ENCODE results near the gene MAN2A1. TPM values are rescaled to one million over a fixed set of nuclear protein-coding genes. Genes with fewer than 3 reads are reported as not detected.

Gene MAN2A1
- total RNA-seq, 1 donor from 2014 or later = 33.3 TPM

- H3K27me3 Mint-ChIP-seq (ENCODE audit: low read depth) = no peaks in the 10 kb centered on the region
- intact Hi-C loops (cut with micrococcal nuclease) = no loop called here
- H3K4me1 Mint-ChIP-seq (ENCODE audit: low read depth) = peaks cover 23% of the 10 kb centered on the region
- no peak overlapping the region for H3K4me3 Mint-ChIP-seq (ENCODE audit: low read depth)
- H3K9me3 Mint-ChIP-seq = no peaks in the 10 kb centered on the region
- DNase-seq (ENCODE audit: low spot score) = no peak
- H3K27ac Mint-ChIP-seq = no peak overlapping the region
- H3K36me3 Mint-ChIP-seq (ENCODE audit: low read depth) = peaks cover 27% of the 10 kb centered on the region
Observed at GRCh38 chr5:109701792-109702191, 12.1 kb downstream of the MAN2A1 start.

- Mint-ChIP-seq H3K27me3 (ENCODE audit: low read depth) (no peaks in the 10 kb centered on the region), H3K4me1 (ENCODE audit: low read depth) (peaks cover 20% of the 10 kb centered on the region), H3K9me3 (no peaks in the 10 kb centered on the region), H3K27ac (no peak overlapping the region), H3K36me3 (ENCODE audit: low read depth) (peaks cover 22% of the 10 kb centered on the region), H3K4me3 (ENCODE audit: low read depth) (no peak overlapping the region)
- intact Hi-C loops (cut with micrococcal nuclease) = no loop called here
- DNase-seq (ENCODE audit: low spot score) = no peak
Observed at GRCh38 chr5:109703166-109703565, 13.4 kb downstream of the MAN2A1 start.

- no peak for DNase-seq (ENCODE audit: low spot score)
- Mint-ChIP-seq H3K27me3 (ENCODE audit: low read depth) (no peaks in the 10 kb centered on the region), H3K27ac (no peak overlapping the region), H3K36me3 (ENCODE audit: low read depth) (peaks cover 21% of the 10 kb centered on the region), H3K4me1 (ENCODE audit: low read depth) (peaks cover 19% of the 10 kb centered on the region), H3K9me3 (no peaks in the 10 kb centered on the region), H3K4me3 (ENCODE audit: low read depth) (no peak overlapping the region)
- intact Hi-C loops (cut with micrococcal nuclease) = no loop called here
Observed at GRCh38 chr5:109703829-109704228, 14.1 kb downstream of the MAN2A1 start.

- no peak for DNase-seq (ENCODE audit: low spot score)
- Mint-ChIP-seq H3K4me1 (ENCODE audit: low read depth) (peaks cover 17% of the 10 kb centered on the region), H3K36me3 (ENCODE audit: low read depth) (peaks cover 17% of the 10 kb centered on the region), H3K27me3 (ENCODE audit: low read depth) (no peaks in the 10 kb centered on the region), H3K9me3 (no peaks in the 10 kb centered on the region), H3K27ac (no peak overlapping the region), H3K4me3 (ENCODE audit: low read depth) (no peak overlapping the region)
- intact Hi-C loops (cut with micrococcal nuclease) = no loop called here
Observed at GRCh38 chr5:109704282-109704952, 14.7 kb downstream of the MAN2A1 start.

- Mint-ChIP-seq H3K27me3 (ENCODE audit: low read depth) (no peaks in the 10 kb centered on the region), H3K27ac (no peak overlapping the region), H3K36me3 (ENCODE audit: low read depth) (peaks cover 12% of the 10 kb centered on the region), H3K4me3 (ENCODE audit: low read depth) (no peak overlapping the region), H3K4me1 (ENCODE audit: low read depth) (peaks cover 13% of the 10 kb centered on the region), H3K9me3 (no peaks in the 10 kb centered on the region)
- DNase-seq (ENCODE audit: low spot score) = no peak
- intact Hi-C loops (cut with micrococcal nuclease) = no loop called here
Observed at GRCh38 chr5:109705596-109705995, 15.9 kb downstream of the MAN2A1 start.

- intact Hi-C loops (cut with micrococcal nuclease) = no loop called here
- DNase-seq (ENCODE audit: low spot score) = no peak
- no peaks in the 10 kb centered on the region for H3K9me3 Mint-ChIP-seq
- no peaks in the 10 kb centered on the region for H3K27me3 Mint-ChIP-seq (ENCODE audit: low read depth)
- no peak overlapping the region for H3K4me3 Mint-ChIP-seq (ENCODE audit: low read depth)
- H3K36me3 Mint-ChIP-seq (ENCODE audit: low read depth) = peaks cover 8% of the 10 kb centered on the region
- no peak overlapping the region for H3K27ac Mint-ChIP-seq
- peaks cover 12% of the 10 kb centered on the region for H3K4me1 Mint-ChIP-seq (ENCODE audit: low read depth)
Observed at GRCh38 chr5:109706095-109706494, 16.4 kb downstream of the MAN2A1 start.

GRCh38 chr5:109707531-109707930 is 17.8 kb downstream of the MAN2A1 start:
- intact Hi-C loops (cut with micrococcal nuclease) = no loop called here
- Mint-ChIP-seq H3K27ac (no peak overlapping the region), H3K36me3 (ENCODE audit: low read depth) (peaks cover 3% of the 10 kb centered on the region), H3K4me1 (ENCODE audit: low read depth) (peaks cover 12% of the 10 kb centered on the region), H3K4me3 (ENCODE audit: low read depth) (no peak overlapping the region), H3K9me3 (no peaks in the 10 kb centered on the region), H3K27me3 (ENCODE audit: low read depth) (no peaks in the 10 kb centered on the region)
- no peak for DNase-seq (ENCODE audit: low spot score)

- no peak overlapping the region for H3K27ac Mint-ChIP-seq
- H3K4me1 Mint-ChIP-seq (ENCODE audit: low read depth) = peaks cover 17% of the 10 kb centered on the region
- no peaks in the 10 kb centered on the region for H3K9me3 Mint-ChIP-seq
- peaks cover 6% of the 10 kb centered on the region for H3K36me3 Mint-ChIP-seq (ENCODE audit: low read depth)
- no peak overlapping the region for H3K4me3 Mint-ChIP-seq (ENCODE audit: low read depth)
- DNase-seq (ENCODE audit: low spot score) = no peak
- no peaks in the 10 kb centered on the region for H3K27me3 Mint-ChIP-seq (ENCODE audit: low read depth)
- intact Hi-C loops (cut with micrococcal nuclease) = no loop called here
Observed at GRCh38 chr5:109708813-109709212, 19.1 kb downstream of the MAN2A1 start.

GRCh38 chr5:109709225-109709624 is 19.5 kb downstream of the MAN2A1 start:
- H3K36me3 Mint-ChIP-seq (ENCODE audit: low read depth) = peaks cover 7% of the 10 kb centered on the region
- peaks cover 17% of the 10 kb centered on the region for H3K4me1 Mint-ChIP-seq (ENCODE audit: low read depth)
- H3K4me3 Mint-ChIP-seq (ENCODE audit: low read depth) = no peak overlapping the region
- intact Hi-C loops (cut with micrococcal nuclease) = no loop called here
- H3K9me3 Mint-ChIP-seq = no peaks in the 10 kb centered on the region
- no peak overlapping the region for H3K27ac Mint-ChIP-seq
- H3K27me3 Mint-ChIP-seq (ENCODE audit: low read depth) = no peaks in the 10 kb centered on the region
- no peak for DNase-seq (ENCODE audit: low spot score)

GRCh38 chr5:109711673-109712072 is 21.9 kb downstream of the MAN2A1 start:
- intact Hi-C loops (cut with micrococcal nuclease) = no loop called here
- peaks cover 15% of the 10 kb centered on the region for H3K4me1 Mint-ChIP-seq (ENCODE audit: low read depth)
- H3K36me3 Mint-ChIP-seq (ENCODE audit: low read depth) = peaks cover 12% of the 10 kb centered on the region
- no peaks in the 10 kb centered on the region for H3K9me3 Mint-ChIP-seq
- no peak overlapping the region for H3K27ac Mint-ChIP-seq
- DNase-seq (ENCODE audit: low spot score) = no peak
- no peak overlapping the region for H3K4me3 Mint-ChIP-seq (ENCODE audit: low read depth)
- no peaks in the 10 kb centered on the region for H3K27me3 Mint-ChIP-seq (ENCODE audit: low read depth)

- Mint-ChIP-seq H3K36me3 (ENCODE audit: low read depth) (peaks cover 28% of the 10 kb centered on the region), H3K27me3 (ENCODE audit: low read depth) (no peaks in the 10 kb centered on the region), H3K4me3 (ENCODE audit: low read depth) (no peak overlapping the region), H3K27ac (no peak overlapping the region), H3K4me1 (ENCODE audit: low read depth) (peaks cover 15% of the 10 kb centered on the region), H3K9me3 (no peaks in the 10 kb centered on the region)
- intact Hi-C loops (cut with micrococcal nuclease) = no loop called here
- no peak for DNase-seq (ENCODE audit: low spot score)
Observed at GRCh38 chr5:109713453-109713852, 23.7 kb downstream of the MAN2A1 start.

- H3K27ac Mint-ChIP-seq = no peak overlapping the region
- intact Hi-C loops (cut with micrococcal nuclease) = no loop called here
- H3K36me3 Mint-ChIP-seq (ENCODE audit: low read depth) = peaks cover 31% of the 10 kb centered on the region
- H3K4me1 Mint-ChIP-seq (ENCODE audit: low read depth) = peaks cover 13% of the 10 kb centered on the region
- DNase-seq (ENCODE audit: low spot score) = no peak
- no peak overlapping the region for H3K4me3 Mint-ChIP-seq (ENCODE audit: low read depth)
- H3K9me3 Mint-ChIP-seq = no peaks in the 10 kb centered on the region
- no peaks in the 10 kb centered on the region for H3K27me3 Mint-ChIP-seq (ENCODE audit: low read depth)
Observed at GRCh38 chr5:109714592-109714991, 24.9 kb downstream of the MAN2A1 start.

GRCh38 chr5:109718216-109718615 is 28.5 kb downstream of the MAN2A1 start:
- DNase-seq (ENCODE audit: low spot score) = no peak
- Mint-ChIP-seq H3K4me1 (ENCODE audit: low read depth) (peaks cover 2% of the 10 kb centered on the region), H3K27ac (no peak overlapping the region), H3K36me3 (ENCODE audit: low read depth) (peaks cover 42% of the 10 kb centered on the region), H3K9me3 (no peaks in the 10 kb centered on the region), H3K27me3 (ENCODE audit: low read depth) (no peaks in the 10 kb centered on the region), H3K4me3 (ENCODE audit: low read depth) (no peak overlapping the region)
- intact Hi-C loops (cut with micrococcal nuclease) = no loop called here

GRCh38 chr5:109718632-109719031 is 28.9 kb downstream of the MAN2A1 start:
- intact Hi-C loops (cut with micrococcal nuclease) = no loop called here
- Mint-ChIP-seq H3K36me3 (ENCODE audit: low read depth) (peaks cover 44% of the 10 kb centered on the region), H3K27me3 (ENCODE audit: low read depth) (no peaks in the 10 kb centered on the region), H3K4me3 (ENCODE audit: low read depth) (no peak overlapping the region), H3K9me3 (no peaks in the 10 kb centered on the region), H3K27ac (no peak overlapping the region), H3K4me1 (ENCODE audit: low read depth) (peaks cover under 1% of the 10 kb centered on the region)
- no peak for DNase-seq (ENCODE audit: low spot score)
